Lower leg skin (tissue), 4 donors: Measurements from ENCODE around the gene PLEKHA6. TPM values are rescaled to one million over a fixed set of nuclear protein-coding genes. Genes with fewer than 3 reads are reported as not detected.

Experiments used
- DNase-seq, 2 donors: peaks; one replicate each; pipeline ENCODE4 v3.0.0-alpha.2; 2019; ENCODE audit warnings: low spot score in 2 of 2
- H3K4me3 ChIP-seq: fragments of 200-600 bp; sonication (generic); 2 replicates; pipeline ENCODE4 v1.5.1; 2017; ENCODE audit warnings: mild to moderate bottlenecking, low read depth; ENCODE audit not compliant: poor library complexity, severe bottlenecking
- POLR2A ChIP-seq, 2 donors: fragments of 450-650 bp; IDR thresholded peaks; one replicate each; pipeline ENCODE4 v1.6.1; 2016 to 2017; ENCODE audit warnings: antibody characterized with exemption in 2 of 2, mild to moderate bottlenecking in 1 of 2, moderate library complexity in 1 of 2
- WGBS, 2 donors: methylation state at CpG; one replicate each; pipeline ENCODE4 v1.1.5; 2018; 5-methylcytosine and 5-hydroxymethylcytosine counted together
- intact Hi-C: fragments of 100-400 bp; cut with DNase I; formaldehyde crosslinking; loops from one replicate; pipeline ENCODE4 v1.15.0; 2023; ENCODE audit warnings: low total_unique reads
- total RNA-seq, 4 donors: library from RNA; depleted of rRNA; stranded (reverse); fragments of >200 nt; gene quantifications; one replicate each; pipeline ENCODE4 v1.1.0, GENCODE V29; 2016
- TF ChIP-seq, protein P1 (sequence below), 3 donors: fragments of 450-650 bp; IDR thresholded peaks; one replicate each; pipeline ENCODE4 v1.5.1; 2016; ENCODE audit warnings: antibody characterized with exemption in 3 of 3, mild to moderate bottlenecking in 3 of 3, moderate library complexity in 2 of 3

PLEKHA6 gene
- total RNA-seq, 4 donors from 2014 or later = 1.7 to 16.4 (median 11.1) TPM

DNA sequence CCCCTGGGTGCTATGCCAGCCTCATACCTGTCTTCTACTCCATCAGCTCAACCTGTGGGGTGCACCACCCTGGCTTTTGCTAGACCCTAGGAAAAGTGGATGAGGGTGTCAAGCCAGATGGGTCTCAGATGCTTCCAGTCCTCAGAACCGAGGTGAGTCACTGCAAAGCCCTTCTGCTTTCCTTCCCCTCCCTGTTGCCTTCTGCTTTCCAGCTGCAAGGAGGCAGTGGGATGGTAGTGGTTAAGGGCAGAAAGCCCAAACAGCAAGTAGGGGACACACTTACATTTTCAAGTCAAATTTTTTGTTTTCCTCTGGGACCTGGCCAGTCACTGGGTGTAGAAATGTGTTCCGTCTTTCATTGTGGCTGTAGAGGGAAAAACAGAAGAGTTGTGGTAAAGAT is 85.3 kb downstream of the PLEKHA6 start:
- DNase-seq = no peak
- WGBS, 2 donors = 63 to 70% methylated on average over 2 of the region's 2 CpGs
- no peak overlapping the region for H3K4me3 ChIP-seq
- intact Hi-C loops = no loop called here
- no peak for TF ChIP-seq POLR2A (IDR thresholded peaks at IDR 0.05)
- TF ChIP-seq, protein P1, sequence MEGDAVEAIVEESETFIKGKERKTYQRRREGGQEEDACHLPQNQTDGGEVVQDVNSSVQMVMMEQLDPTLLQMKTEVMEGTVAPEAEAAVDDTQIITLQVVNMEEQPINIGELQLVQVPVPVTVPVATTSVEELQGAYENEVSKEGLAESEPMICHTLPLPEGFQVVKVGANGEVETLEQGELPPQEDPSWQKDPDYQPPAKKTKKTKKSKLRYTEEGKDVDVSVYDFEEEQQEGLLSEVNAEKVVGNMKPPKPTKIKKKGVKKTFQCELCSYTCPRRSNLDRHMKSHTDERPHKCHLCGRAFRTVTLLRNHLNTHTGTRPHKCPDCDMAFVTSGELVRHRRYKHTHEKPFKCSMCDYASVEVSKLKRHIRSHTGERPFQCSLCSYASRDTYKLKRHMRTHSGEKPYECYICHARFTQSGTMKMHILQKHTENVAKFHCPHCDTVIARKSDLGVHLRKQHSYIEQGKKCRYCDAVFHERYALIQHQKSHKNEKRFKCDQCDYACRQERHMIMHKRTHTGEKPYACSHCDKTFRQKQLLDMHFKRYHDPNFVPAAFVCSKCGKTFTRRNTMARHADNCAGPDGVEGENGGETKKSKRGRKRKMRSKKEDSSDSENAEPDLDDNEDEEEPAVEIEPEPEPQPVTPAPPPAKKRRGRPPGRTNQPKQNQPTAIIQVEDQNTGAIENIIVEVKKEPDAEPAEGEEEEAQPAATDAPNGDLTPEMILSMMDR (IDR thresholded peaks at IDR 0.05) = no peak

DNA sequence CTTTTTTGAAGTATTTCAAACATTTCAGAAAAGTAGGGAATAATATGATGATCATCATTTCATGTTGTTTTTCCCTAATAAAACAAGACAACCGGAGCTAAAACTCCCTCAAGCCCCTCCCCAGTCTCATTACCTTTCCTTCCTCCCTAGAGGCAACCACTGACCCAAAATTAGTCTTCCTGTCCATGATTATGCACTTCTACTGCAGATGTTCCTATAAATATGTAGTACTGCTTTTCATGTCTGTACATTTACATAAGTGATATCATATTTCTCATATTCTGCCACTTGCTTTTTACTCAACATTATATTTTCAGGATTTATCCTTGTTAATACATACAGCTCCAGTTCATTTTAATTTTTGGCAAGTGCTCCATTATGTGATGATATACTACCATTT is 87.2 kb downstream of the PLEKHA6 start:
- intact Hi-C loops = no loop called here
- 31% methylated on average over 1 of the region's 1 CpG for WGBS, 2 donors
- no peak overlapping the region for H3K4me3 ChIP-seq
- no peak for TF ChIP-seq POLR2A (IDR thresholded peaks at IDR 0.05)
- TF ChIP-seq, protein P1 (IDR thresholded peaks at IDR 0.05) = no peak
- no peak for DNase-seq

DNA sequence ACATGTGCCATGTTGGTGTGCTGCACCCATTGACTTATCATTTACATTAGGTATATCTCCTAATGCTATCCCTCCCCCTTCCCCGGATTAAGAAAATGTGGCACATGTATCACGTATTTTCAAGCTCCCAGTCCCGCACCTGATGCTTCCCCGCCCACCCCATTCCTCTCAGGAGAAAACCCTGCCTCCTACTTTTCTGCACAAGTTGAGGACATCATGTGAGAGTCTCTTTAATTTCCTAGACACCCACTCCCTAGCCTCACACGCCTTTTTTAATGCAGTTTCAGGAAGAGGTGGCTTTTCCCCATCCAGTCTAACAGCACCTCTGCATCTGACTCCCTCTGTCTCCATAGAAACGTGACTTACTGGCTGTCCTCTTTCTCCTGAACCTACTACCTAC is 87.8 kb downstream of the PLEKHA6 start:
- 79 to 84% methylated on average over 6 of the region's 6 CpGs for WGBS, 2 donors
- no peak for DNase-seq
- intact Hi-C loops = no loop called here
- TF ChIP-seq POLR2A (IDR thresholded peaks at IDR 0.05) = no peak
- TF ChIP-seq, protein P1 (IDR thresholded peaks at IDR 0.05) = no peak
- no peak overlapping the region for H3K4me3 ChIP-seq

DNA sequence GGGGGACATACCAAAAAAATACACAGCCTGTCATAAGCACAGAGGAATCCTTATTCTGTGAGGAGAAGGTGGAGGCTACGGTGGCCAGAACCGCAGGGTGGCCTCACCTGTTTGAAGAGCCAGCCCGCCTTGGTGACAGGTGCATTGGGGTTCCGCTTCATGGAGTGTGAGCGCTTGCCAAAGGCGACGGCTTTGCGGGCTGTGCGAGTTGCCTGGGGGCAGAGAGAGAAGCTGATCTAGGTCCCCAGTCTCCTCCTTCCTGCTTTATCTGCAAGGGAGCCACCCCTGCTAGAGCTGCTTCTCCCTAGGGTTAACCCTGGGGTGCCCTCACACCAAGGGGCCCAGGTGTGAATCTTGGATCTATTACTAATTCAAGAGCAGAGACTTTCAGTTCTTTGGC is 91.6 kb downstream of the PLEKHA6 start:
- 71 to 73% methylated on average over 9 of the region's 9 CpGs for WGBS, 2 donors

DNA sequence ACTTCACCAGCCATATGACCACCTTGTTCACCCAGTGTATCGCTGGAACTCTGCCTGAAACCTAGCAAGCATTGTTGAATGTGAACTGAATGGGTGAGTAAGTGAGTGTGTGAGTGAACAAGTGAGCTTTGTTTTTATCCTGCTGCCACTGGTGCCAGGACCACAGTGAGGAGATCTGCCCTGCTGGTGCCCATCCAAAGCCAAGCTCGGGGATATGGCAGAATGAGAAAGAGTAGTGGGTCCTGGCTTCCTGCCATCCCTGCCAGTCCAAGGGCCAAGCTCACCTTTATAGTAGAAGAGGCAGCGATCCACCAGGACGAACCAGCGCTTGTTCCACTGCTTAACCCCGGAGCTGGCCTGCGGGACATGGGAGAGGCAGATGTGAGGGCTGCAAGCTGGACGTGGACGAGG is 92.5 kb downstream of the PLEKHA6 start:
- H3K4me3 ChIP-seq = no peak overlapping the region

More for the DNA sequence above, 91.6 kb downstream of the PLEKHA6 start:
- no peak for DNase-seq
- H3K4me3 ChIP-seq = no peak overlapping the region
- intact Hi-C loops = no loop called here
- TF ChIP-seq POLR2A (IDR thresholded peaks at IDR 0.05) = no peak
- TF ChIP-seq, protein P1 (IDR thresholded peaks at IDR 0.05) = no peak

More for the DNA sequence above, 92.5 kb downstream of the PLEKHA6 start:
- no peak for TF ChIP-seq POLR2A (IDR thresholded peaks at IDR 0.05)
- TF ChIP-seq, protein P1 (IDR thresholded peaks at IDR 0.05) = no peak
- 75 to 76% methylated on average over 8 to 9 of the region's 9 CpGs for WGBS, 2 donors
- no peak for DNase-seq
- intact Hi-C loops = no loop called here
